Liver (tissue), 3 donors: ENCODE data around the gene XYLT1.

Experiments
- CTCF ChIP-seq: fragments of 150-350 bp; IDR thresholded peaks from 2 replicates; pipeline ENCODE4 v1.5.1; 2017; ENCODE audit warnings: improper control_type of control experiment, low read depth, low read length; ENCODE audit not compliant: missing input control
- SP1 ChIP-seq: IDR thresholded peaks from 2 replicates; pipeline ENCODE4 v1.6.1; 2018; ENCODE audit warnings: antibody characterized with exemption, mild to moderate bottlenecking
- donor health status: healthy.
- donor health status: healthy.

GRCh38 chr16:17465460-17465859 lies 5.3 kb downstream of the XYLT1 start:
- TF ChIP-seq CTCF (no peak), SP1 (no peak)
